Stimulated activated CD8-positive, alpha-beta memory T cell treated with anti-CD3 and anti-CD28 coated beads, Interleukin-15, amount 100 ng/mL, for 4 hours (primary cell): ENCODE data around the gene DDX6.

ENCODE experiments used
- DNase-seq, 2 donors: peaks; one replicate each; pipeline ENCODE4 v3.0.0-alpha.2; 2020; ENCODE audit warnings: low read depth in 2 of 2

The DDX6 gene

DNA sequence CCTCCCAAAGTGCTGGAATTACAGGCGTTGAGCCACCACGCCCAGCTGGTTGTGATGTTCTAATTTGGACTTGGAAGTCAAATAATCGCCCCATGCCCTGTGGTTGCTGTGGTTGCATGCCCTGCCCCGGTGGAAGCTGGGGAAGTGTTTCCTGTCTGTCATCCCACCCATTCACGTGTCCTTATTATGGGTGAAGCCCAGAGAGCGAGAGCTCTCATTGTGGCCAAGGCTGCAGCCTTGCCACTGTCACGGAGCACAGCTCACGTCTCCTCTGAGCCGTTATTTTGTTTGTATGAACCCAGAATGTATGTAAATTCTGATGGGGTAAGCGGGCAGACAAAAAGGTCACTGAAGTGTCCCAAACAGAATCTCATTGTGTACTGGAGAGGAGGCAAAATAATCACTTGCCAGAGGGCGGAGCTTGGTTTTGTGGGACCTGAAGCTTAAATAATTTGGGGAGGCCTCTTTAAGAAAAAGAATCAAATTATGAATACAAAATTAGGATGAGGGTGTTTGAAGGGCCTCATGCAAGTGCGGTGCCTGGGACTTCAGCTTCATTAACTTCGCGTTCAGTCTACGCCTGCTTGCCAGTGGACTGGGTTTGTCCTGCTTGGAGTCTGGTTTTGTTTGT, 85.7 kb downstream of the DDX6 start:
- DNase-seq = no peak

- DNase-seq = no peak
Observed at GRCh38 chr11:118703563-118704106, 87.3 kb downstream of the DDX6 start.

GRCh38 chr11:118699506-118700220, 91.3 kb downstream of the DDX6 start:
- peak; percentile 23 to 49 for DNase-seq
